ENCODE measurements around the gene DNMT3A.

Gene DNMT3A

GRCh38 chr2:25341753-25342371, at the start of gene DNMT3A:
Gene DNMT3A, minus strand, starts transcription at chr2:25341925. Its CDS starts 27,941 bp downstream, at chr2:25313984.
- DNase-seq (ENCODE audit: low spot score) = peak; percentile 48

- DNase-seq (ENCODE audit: low spot score) = no peak
Observed at GRCh38 chr2:25389161-25389560, 47.4 kb upstream of the DNMT3A start.

- DNase-seq (ENCODE audit: low spot score) = no peak
Observed at GRCh38 chr2:25388491-25388890, 46.8 kb upstream of the DNMT3A start.

- no peak for DNase-seq (ENCODE audit: low spot score)
Observed at GRCh38 chr2:25387876-25388449, 46.2 kb upstream of the DNMT3A start.

- no peak for DNase-seq (ENCODE audit: low spot score)
Observed at GRCh38 chr2:25386971-25387875, 45.5 kb upstream of the DNMT3A start.

- DNase-seq (ENCODE audit: low spot score) = no peak
Observed at GRCh38 chr2:25385910-25386309, 44.2 kb upstream of the DNMT3A start.

- DNase-seq (ENCODE audit: low spot score) = no peak
Observed at GRCh38 chr2:25383806-25384205, 42.1 kb upstream of the DNMT3A start.

- no peak for DNase-seq (ENCODE audit: low spot score)
Observed at GRCh38 chr2:25381502-25381901, 39.8 kb upstream of the DNMT3A start.

- DNase-seq (ENCODE audit: low spot score) = no peak
Observed at GRCh38 chr2:25380586-25381375, 39.1 kb upstream of the DNMT3A start.

- no peak for DNase-seq (ENCODE audit: low spot score)
Observed at GRCh38 chr2:25380023-25380422, 38.3 kb upstream of the DNMT3A start.

GRCh38 chr2:25379535-25379934, 37.8 kb upstream of the DNMT3A start:
- no peak for DNase-seq (ENCODE audit: low spot score)

- no peak for DNase-seq (ENCODE audit: low spot score)
Observed at GRCh38 chr2:25378731-25379490, 37.2 kb upstream of the DNMT3A start.

GRCh38 chr2:25377822-25378421, 36.2 kb upstream of the DNMT3A start:
- no peak for DNase-seq (ENCODE audit: low spot score)

GRCh38 chr2:25376750-25377621, 35.3 kb upstream of the DNMT3A start:
- DNase-seq (ENCODE audit: low spot score) = peak; percentile 87

- DNase-seq (ENCODE audit: low spot score) = no peak
Observed at GRCh38 chr2:25375989-25376545, 34.3 kb upstream of the DNMT3A start.

- no peak for DNase-seq (ENCODE audit: low spot score)
Observed at GRCh38 chr2:25375371-25375988, 33.8 kb upstream of the DNMT3A start.

- no peak for DNase-seq (ENCODE audit: low spot score)
Observed at GRCh38 chr2:25374827-25375226, 33.1 kb upstream of the DNMT3A start.

- no peak for DNase-seq (ENCODE audit: low spot score)
Observed at GRCh38 chr2:25374411-25374810, 32.7 kb upstream of the DNMT3A start.

GRCh38 chr2:25373269-25373981, 31.7 kb upstream of the DNMT3A start:
- no peak for DNase-seq (ENCODE audit: low spot score)

Data from HuH-7 (cell line).